MM.1S (cell line): ENCODE measurements around the gene C1orf198.

Experiments used
- DNase-seq: peaks from one replicate; pipeline ENCODE4 v3.0.0-alpha.2; 2015
- H2AFZ ChIP-seq: fragments of 300-600 bp; sonication (generic); 2 replicates; pipeline ENCODE4 v1.6.0; 2016; ENCODE audit warnings: antibody characterized with exemption, low read length
- H3F3A ChIP-seq: fragments of 300-600 bp; sonication (generic); 2 replicates; pipeline ENCODE4 v1.6.1; 2016; ENCODE audit warnings: mild to moderate bottlenecking, antibody characterized with exemption, low read length, moderate library complexity, mixed read lengths; ENCODE audit not compliant: insufficient read depth
- H3K27ac ChIP-seq: fragments of 300-600 bp; sonication (generic); 2 replicates; pipeline ENCODE4 v1.5.1; 2016; ENCODE audit warnings: mild to moderate bottlenecking, low read length
- H3K27me3 ChIP-seq: fragments of 300-600 bp; sonication (generic); replicated peaks from 2 replicates; pipeline ENCODE4 v1.6.0; 2016; ENCODE audit warnings: low read length; ENCODE audit not compliant: insufficient read depth
- H3K36me3 ChIP-seq: fragments of 300-600 bp; sonication (generic); replicated peaks from 2 replicates; pipeline ENCODE4 v1.6.1; 2016; ENCODE audit warnings: mild to moderate bottlenecking, low read length, mixed read lengths; ENCODE audit not compliant: insufficient read depth
- H3K4me1 ChIP-seq: fragments of 300-600 bp; sonication (generic); 2 replicates; pipeline ENCODE4 v1.6.1; 2016; ENCODE audit warnings: low read length, mixed read lengths
- H3K4me2 ChIP-seq: fragments of 300-600 bp; sonication (generic); 2 replicates; pipeline ENCODE4 v1.6.0; 2016; ENCODE audit warnings: low read depth, low read length
- H3K4me3 ChIP-seq: fragments of 300-600 bp; sonication (generic); 2 replicates; pipeline ENCODE4 v1.5.1; 2016; ENCODE audit warnings: low read length, mixed read lengths
- H3K79me2 ChIP-seq: fragments of 300-600 bp; sonication (generic); 2 replicates; pipeline ENCODE4 v1.6.1; 2016; ENCODE audit warnings: mixed run types, low read length, mixed read lengths
- H3K9ac ChIP-seq: fragments of 300-600 bp; sonication (generic); 2 replicates; pipeline ENCODE4 v1.6.1; 2016; ENCODE audit warnings: low read length, mixed read lengths
- H3K9me2 ChIP-seq: fragments of 300-600 bp; sonication (generic); replicated peaks from 2 replicates; pipeline ENCODE4 v1.6.1; 2016; ENCODE audit warnings: mild to moderate bottlenecking, low read length, mixed read lengths; ENCODE audit not compliant: insufficient read depth
- H3K9me3 ChIP-seq: fragments of 300-600 bp; sonication (generic); replicated peaks from 2 replicates; pipeline ENCODE4 v1.6.1; 2016; ENCODE audit warnings: mild to moderate bottlenecking, low read length, mixed read lengths; ENCODE audit not compliant: insufficient read depth
- H4K20me1 ChIP-seq: fragments of 300-600 bp; sonication (generic); 2 replicates; pipeline ENCODE4 v1.6.1; 2016; ENCODE audit warnings: mild to moderate bottlenecking, low read length, moderate library complexity, mixed read lengths; ENCODE audit not compliant: insufficient read depth
- EZH2 ChIP-seq: fragments of 300-600 bp; sonication (generic); optimal IDR thresholded peaks from 2 replicates; pipeline ENCODE3; 2017; ENCODE audit warnings: low read depth, mild to moderate bottlenecking, antibody characterized with exemption, low read length, mixed read lengths
- EZH2phosphoT487 ChIP-seq: fragments of 300-600 bp; sonication (generic); IDR thresholded peaks from 2 replicates; pipeline ENCODE4 v1.6.1; 2018; ENCODE audit warnings: antibody characterized with exemption, low read length
- TF ChIP-seq, protein P1 (sequence below): fragments of 300-600 bp; sonication (generic); IDR thresholded peaks from 2 replicates; pipeline ENCODE4 v1.5.1; 2016; ENCODE audit warnings: antibody characterized with exemption, low read length, mixed read lengths

The C1orf198 gene

DNA sequence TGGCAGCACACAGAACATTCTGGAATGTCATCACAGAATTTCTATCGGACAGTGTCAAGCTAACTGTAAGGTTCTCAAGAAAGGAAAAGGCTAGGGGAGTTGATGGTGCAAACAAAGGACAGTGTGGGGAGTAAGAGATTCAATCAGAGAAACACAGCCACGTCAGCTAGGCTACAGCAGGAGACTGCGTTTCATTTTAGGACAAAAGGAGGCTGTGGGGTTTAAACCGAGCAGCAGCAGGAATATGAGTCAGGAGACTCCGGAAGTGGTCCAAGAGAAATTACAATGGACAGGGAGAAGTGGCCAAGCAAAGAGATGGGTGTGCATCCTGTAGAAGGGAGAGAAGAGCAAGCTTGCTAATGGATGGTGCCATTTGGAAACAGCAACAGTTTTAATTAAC lies 37.4 kb upstream of the C1orf198 start:
- Histone ChIP-seq H2AFZ (no peak overlapping the region), H3K36me3 (0 out of 2 replicates have a peak, but pooled peaks cover 5% of the 10 kb centered on the region), H3K9ac (no peak overlapping the region), H4K20me1 (no peaks in the 10 kb centered on the region), H3K9me2 (no peaks in the 10 kb centered on the region), H3F3A (no peaks in the 10 kb centered on the region), H3K4me3 (no peak overlapping the region), H3K4me1 (peaks cover 17% of the 10 kb centered on the region), H3K27me3 (no peaks in the 10 kb centered on the region), H3K27ac (no peak overlapping the region), H3K4me2 (no peak overlapping the region), H3K9me3 (no peaks in the 10 kb centered on the region), H3K79me2 (no peaks in the 10 kb centered on the region)
- TF ChIP-seq, protein P1, sequence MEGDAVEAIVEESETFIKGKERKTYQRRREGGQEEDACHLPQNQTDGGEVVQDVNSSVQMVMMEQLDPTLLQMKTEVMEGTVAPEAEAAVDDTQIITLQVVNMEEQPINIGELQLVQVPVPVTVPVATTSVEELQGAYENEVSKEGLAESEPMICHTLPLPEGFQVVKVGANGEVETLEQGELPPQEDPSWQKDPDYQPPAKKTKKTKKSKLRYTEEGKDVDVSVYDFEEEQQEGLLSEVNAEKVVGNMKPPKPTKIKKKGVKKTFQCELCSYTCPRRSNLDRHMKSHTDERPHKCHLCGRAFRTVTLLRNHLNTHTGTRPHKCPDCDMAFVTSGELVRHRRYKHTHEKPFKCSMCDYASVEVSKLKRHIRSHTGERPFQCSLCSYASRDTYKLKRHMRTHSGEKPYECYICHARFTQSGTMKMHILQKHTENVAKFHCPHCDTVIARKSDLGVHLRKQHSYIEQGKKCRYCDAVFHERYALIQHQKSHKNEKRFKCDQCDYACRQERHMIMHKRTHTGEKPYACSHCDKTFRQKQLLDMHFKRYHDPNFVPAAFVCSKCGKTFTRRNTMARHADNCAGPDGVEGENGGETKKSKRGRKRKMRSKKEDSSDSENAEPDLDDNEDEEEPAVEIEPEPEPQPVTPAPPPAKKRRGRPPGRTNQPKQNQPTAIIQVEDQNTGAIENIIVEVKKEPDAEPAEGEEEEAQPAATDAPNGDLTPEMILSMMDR, result no peak
- TF ChIP-seq EZH2, result no peak
- no peak for TF ChIP-seq EZH2phosphoT487
- DNase-seq, result no peak

DNA sequence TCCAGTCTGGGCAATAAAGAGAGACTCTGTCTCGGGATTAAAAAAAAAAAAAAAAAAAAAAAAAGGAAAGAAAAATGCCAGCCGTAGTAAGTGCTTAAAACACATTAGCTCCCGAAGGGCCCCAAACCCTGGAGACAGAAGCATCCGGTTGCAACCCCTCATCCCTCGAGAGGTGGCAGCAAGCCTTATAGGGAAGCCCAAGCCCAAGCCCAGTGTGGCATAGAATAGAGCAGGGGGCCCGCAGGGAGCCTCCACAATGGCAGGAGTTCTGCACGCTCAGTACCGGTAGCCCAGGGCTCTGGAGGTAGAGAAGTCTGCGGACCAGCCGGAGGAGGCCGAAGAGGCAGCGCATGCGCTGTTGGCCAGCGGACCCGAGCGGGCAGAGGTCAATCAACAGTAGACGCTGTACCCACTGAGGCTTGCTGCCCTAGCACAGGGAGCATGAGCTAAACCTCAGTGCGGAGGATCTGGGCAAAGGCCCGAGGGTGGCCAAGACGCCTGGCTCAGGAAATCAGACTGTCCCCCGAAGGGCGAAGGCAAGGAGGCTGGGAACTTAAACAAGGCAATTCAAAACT lies 34.1 kb upstream of the C1orf198 start:
- peaks cover 17% of the 10 kb centered on the region for H3K4me1 ChIP-seq
- no peak overlapping the region for H2AFZ ChIP-seq
- H3K9me3 ChIP-seq, result no peaks in the 10 kb centered on the region
- DNase-seq, result no peak
- no peaks in the 10 kb centered on the region for H4K20me1 ChIP-seq
- H3K4me2 ChIP-seq, result no peak overlapping the region
- H3K27me3 ChIP-seq, result no peaks in the 10 kb centered on the region
- TF ChIP-seq, protein P1, result no peak
- no peak for TF ChIP-seq EZH2phosphoT487
- TF ChIP-seq EZH2, result no peak
- H3K36me3 ChIP-seq, result 0 out of 2 replicates have a peak, but pooled peaks cover under 1% of the 10 kb centered on the region
- H3K79me2 ChIP-seq, result no peaks in the 10 kb centered on the region
- no peaks in the 10 kb centered on the region for H3F3A ChIP-seq
- H3K4me3 ChIP-seq, result no peak overlapping the region
- H3K9ac ChIP-seq, result no peak overlapping the region
- no peaks in the 10 kb centered on the region for H3K9me2 ChIP-seq
- no peak overlapping the region for H3K27ac ChIP-seq

DNA sequence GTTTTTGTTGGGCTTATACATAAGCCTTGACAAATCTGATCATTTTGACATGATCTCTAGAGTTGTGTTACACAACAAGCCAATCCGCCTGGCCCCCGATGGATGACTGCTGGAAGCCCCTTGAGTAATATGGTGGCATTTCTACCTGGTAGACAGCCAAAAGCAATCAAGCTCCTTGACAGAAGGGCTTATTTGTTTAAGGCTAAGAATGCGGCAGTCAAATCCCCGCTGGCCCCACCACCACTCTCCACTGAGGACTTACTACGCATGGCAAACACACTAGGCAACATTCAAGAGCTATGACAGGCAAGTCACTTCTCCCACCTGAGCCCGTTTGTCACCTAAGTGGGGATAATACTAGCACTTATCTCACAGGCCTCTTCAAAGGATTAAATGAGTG lies 33.4 kb upstream of the C1orf198 start:
- Histone ChIP-seq H2AFZ (no peak overlapping the region), H3K4me2 (no peak overlapping the region), H3K4me3 (no peak overlapping the region), H3K9ac (no peak overlapping the region), H3K27me3 (no peaks in the 10 kb centered on the region), H3K27ac (no peak overlapping the region), H3K9me3 (no peaks in the 10 kb centered on the region), H3K4me1 (peaks cover 15% of the 10 kb centered on the region), H4K20me1 (no peaks in the 10 kb centered on the region), H3K36me3 (no peaks in the 10 kb centered on the region), H3F3A (no peaks in the 10 kb centered on the region), H3K79me2 (no peaks in the 10 kb centered on the region), H3K9me2 (no peaks in the 10 kb centered on the region)
- TF ChIP-seq EZH2phosphoT487, result no peak
- no peak for DNase-seq

DNA sequence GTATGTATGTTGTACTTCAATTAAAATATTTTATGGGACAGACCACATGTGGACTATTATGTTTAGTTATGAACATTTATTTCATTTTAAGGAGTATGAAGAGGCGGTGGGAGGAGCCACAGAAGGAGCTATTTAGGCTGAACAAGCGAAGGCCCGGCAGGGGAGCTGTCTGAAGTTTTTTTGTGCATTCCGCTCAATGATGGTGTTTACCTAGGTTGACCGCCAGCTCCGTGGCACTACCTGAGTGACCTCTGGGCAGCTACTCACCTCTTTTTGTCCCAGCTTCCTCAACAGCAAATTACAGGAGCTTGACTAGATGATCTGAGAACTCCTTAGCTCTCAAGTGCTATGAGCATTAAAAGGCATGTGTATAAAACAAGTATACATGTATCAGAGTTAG lies 32.7 kb upstream of the C1orf198 start:
- H3K4me3 ChIP-seq, result no peak overlapping the region
- H3K4me1 ChIP-seq, result peaks cover 8% of the 10 kb centered on the region
- H3F3A ChIP-seq, result no peaks in the 10 kb centered on the region
- no peak overlapping the region for H3K27ac ChIP-seq
- no peaks in the 10 kb centered on the region for H3K27me3 ChIP-seq
- no peaks in the 10 kb centered on the region for H3K79me2 ChIP-seq
- no peak overlapping the region for H2AFZ ChIP-seq
- no peaks in the 10 kb centered on the region for H3K9me2 ChIP-seq
- DNase-seq, result no peak
- no peaks in the 10 kb centered on the region for H3K9me3 ChIP-seq
- no peak overlapping the region for H3K9ac ChIP-seq
- no peaks in the 10 kb centered on the region for H3K36me3 ChIP-seq
- no peaks in the 10 kb centered on the region for H4K20me1 ChIP-seq
- TF ChIP-seq, protein P1, result no peak
- TF ChIP-seq EZH2 (no peak), EZH2phosphoT487 (no peak)
- no peak overlapping the region for H3K4me2 ChIP-seq
